Mucosa of descending colon (tissue), 3 donors: ENCODE results near the gene VIPR2. TPM values are rescaled to one million over a fixed set of nuclear protein-coding genes. Genes with fewer than 3 reads are reported as not detected.
"Not testable (repeated sequence)": the region's sequence is repeated elsewhere in the genome, so short reads cannot be mapped to it uniquely, and the experiment has no call there.

ENCODE experiments used
- ATAC-seq: fragments of 200-7000 bp; cut with Tn5 transposase; one replicate; pipeline ENCODE4 v1.9.1; 2020; ENCODE audit warnings: mild to moderate bottlenecking, moderate library complexity
- DNase-seq, 3 donors: peaks; one replicate each; pipeline ENCODE4 v3.0.0-alpha.2; 2020
- H3K36me3 ChIP-seq: fragments of 200-600 bp; one replicate; pipeline ENCODE4 v1.8.0; 2021; ENCODE audit warnings: low read depth, mild to moderate bottlenecking
- H3K4me1 ChIP-seq: fragments of 200-600 bp; one replicate; pipeline ENCODE4 v1.8.0; 2021; ENCODE audit warnings: low read depth, mild to moderate bottlenecking
- H3K4me3 ChIP-seq: fragments of 200-600 bp; one replicate; pipeline ENCODE4 v1.8.0; 2021; ENCODE audit warnings: mild to moderate bottlenecking
- H3K9me3 ChIP-seq: fragments of 200-600 bp; one replicate; pipeline ENCODE4 v1.8.0; 2021; ENCODE audit warnings: mild to moderate bottlenecking
- intact Hi-C, 2 donors: fragments of 100-400 bp; cut with DNase I in 1 of 2; cut with micrococcal nuclease in 1 of 2; formaldehyde crosslinking; loops; one replicate each; pipeline versions ENCODE4 v1.11.0 to v1.11.1; 2022; cut with DNase I, micrococcal nuclease
- total RNA-seq, 3 donors: library from RNA; stranded (reverse); fragmentation: NEBNext Ultra II Directional in 2 of 3; extraction: Animal tissue kit (Norgen Biotek cat#: 25700) in 2 of 3; gene quantifications; one replicate each; pipeline versions ENCODE4 v1.2.1 to v1.2.4, GENCODE V29; 2021 to 2023
- TF ChIP-seq, protein P1 (sequence below): fragments of 200-600 bp; IDR thresholded peaks from one replicate; pipeline ENCODE4 v1.8.0; 2022; ENCODE audit warnings: antibody characterized with exemption, mild to moderate bottlenecking
- donor health status: DM: no; HTN: no; CAD: no; lungs with moderate emphysema.
- donor health status: DM: no; HTN: no; CAD: no.
- donor health status: DM: no; HTN: yes; CAD: no.

The VIPR2 gene
- total RNA-seq, 3 donors from 2014 or later: 0.58 to 19.8 (median 2.4) TPM

- TF ChIP-seq, protein P1, sequence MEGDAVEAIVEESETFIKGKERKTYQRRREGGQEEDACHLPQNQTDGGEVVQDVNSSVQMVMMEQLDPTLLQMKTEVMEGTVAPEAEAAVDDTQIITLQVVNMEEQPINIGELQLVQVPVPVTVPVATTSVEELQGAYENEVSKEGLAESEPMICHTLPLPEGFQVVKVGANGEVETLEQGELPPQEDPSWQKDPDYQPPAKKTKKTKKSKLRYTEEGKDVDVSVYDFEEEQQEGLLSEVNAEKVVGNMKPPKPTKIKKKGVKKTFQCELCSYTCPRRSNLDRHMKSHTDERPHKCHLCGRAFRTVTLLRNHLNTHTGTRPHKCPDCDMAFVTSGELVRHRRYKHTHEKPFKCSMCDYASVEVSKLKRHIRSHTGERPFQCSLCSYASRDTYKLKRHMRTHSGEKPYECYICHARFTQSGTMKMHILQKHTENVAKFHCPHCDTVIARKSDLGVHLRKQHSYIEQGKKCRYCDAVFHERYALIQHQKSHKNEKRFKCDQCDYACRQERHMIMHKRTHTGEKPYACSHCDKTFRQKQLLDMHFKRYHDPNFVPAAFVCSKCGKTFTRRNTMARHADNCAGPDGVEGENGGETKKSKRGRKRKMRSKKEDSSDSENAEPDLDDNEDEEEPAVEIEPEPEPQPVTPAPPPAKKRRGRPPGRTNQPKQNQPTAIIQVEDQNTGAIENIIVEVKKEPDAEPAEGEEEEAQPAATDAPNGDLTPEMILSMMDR: no peak
- no peaks in the 10 kb centered on the region for H3K4me1 ChIP-seq
- no peaks in the 10 kb centered on the region for H3K9me3 ChIP-seq
- no peaks in the 10 kb centered on the region for H3K36me3 ChIP-seq
- DNase-seq (no peak), ATAC-seq (no peak)
- intact Hi-C loops: no loop called here
- no peak overlapping the region for H3K4me3 ChIP-seq
Observed at GRCh38 chr7:159127691-159128642, 16.7 kb downstream of the VIPR2 start.

- intact Hi-C loops: no loop called here
- DNase-seq (no peak), ATAC-seq (no peak)
- H3K4me1 ChIP-seq: no peaks in the 10 kb centered on the region
- no peaks in the 10 kb centered on the region for H3K9me3 ChIP-seq
- H3K4me3 ChIP-seq: no peak overlapping the region
- TF ChIP-seq, protein P1: no peak
- H3K36me3 ChIP-seq: no peaks in the 10 kb centered on the region
Observed at GRCh38 chr7:159126311-159127260, 18.1 kb downstream of the VIPR2 start.

- TF ChIP-seq, protein P1: no peak
- ATAC-seq (no peak), DNase-seq (no peak)
- Histone ChIP-seq H3K4me3 (no peak overlapping the region), H3K36me3 (no peaks in the 10 kb centered on the region), H3K4me1 (no peaks in the 10 kb centered on the region), H3K9me3 (no peaks in the 10 kb centered on the region)
- intact Hi-C loops: no loop called here
Observed at GRCh38 chr7:159125955-159126270, 18.8 kb downstream of the VIPR2 start.

DNA sequence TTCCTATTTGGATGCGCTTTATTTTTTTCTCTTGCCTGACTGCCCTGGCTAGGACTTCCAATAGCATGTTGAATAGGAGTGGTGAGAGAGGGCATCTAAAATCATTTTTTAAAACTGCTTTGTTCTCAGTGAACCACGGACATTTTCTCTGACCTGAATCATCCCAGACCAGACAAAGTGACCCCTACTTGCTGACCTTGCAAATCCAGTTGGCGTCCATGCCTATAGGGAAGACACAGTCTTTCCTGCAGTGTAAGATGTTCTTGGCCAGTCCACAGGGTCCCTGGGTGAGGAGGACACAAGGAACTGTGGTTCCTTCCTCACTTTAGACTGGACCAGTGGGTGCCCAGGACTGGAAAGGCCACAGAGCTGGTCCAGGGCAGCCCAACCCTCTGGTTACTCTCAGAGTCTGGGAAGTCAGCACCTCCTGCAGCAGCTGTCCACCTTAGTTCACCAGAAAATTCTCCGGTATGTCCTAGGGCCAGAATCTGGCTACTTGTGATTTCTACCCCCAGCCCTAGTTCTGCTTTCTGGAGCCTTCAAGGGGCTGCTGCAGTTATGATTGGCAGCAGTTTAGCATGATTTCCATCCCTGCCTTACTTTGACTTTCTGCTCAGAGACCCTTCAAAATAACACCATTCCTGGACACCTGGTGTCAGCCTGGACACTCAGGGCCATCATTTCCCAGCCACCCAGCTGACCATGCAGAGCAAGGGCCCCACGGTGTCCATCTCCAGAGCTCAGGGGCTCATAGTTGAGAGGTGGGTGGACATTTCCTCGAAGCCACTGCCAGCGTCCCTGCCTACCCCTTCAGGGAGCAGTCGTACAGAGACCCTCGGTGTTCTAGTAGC is 19.3 kb downstream of the VIPR2 start:
- no peak for ATAC-seq
- no peaks in the 10 kb centered on the region for H3K9me3 ChIP-seq
- intact Hi-C loops: no loop called here
- TF ChIP-seq, protein P1: no peak
- no peak overlapping the region for H3K4me3 ChIP-seq
- no peak for DNase-seq
- no peaks in the 10 kb centered on the region for H3K36me3 ChIP-seq
- no peaks in the 10 kb centered on the region for H3K4me1 ChIP-seq

- H3K4me1 ChIP-seq, H3K9me3 ChIP-seq, H3K4me3 ChIP-seq, intact Hi-C loops, DNase-seq, H3K36me3 ChIP-seq, ATAC-seq: not testable (repeated sequence)
Observed at GRCh38 chr7:159123793-159124192, 20.9 kb downstream of the VIPR2 start.

GRCh38 chr7:159123294-159123693 is 21.4 kb downstream of the VIPR2 start:
- H3K4me3 ChIP-seq, DNase-seq, H3K9me3 ChIP-seq, H3K4me1 ChIP-seq, H3K36me3 ChIP-seq, ATAC-seq, intact Hi-C loops: not testable (repeated sequence)
